NCI-H345 (cell line): ENCODE data around the gene DICER1.

Source experiments
- DNase-seq: peaks from one replicate; lab custom pipeline; 2025; lab: John Stamatoyannopoulos, UW

DICER1 gene

GRCh38 chr14:95058491-95058890 lies 98.8 kb downstream of the DICER1 start:
- DNase-seq = no peak

GRCh38 chr14:95057851-95058250 lies 99.5 kb downstream of the DICER1 start:
- no peak for DNase-seq

- no peak for DNase-seq
Measured at GRCh38 chr14:95057147-95057546, 100.2 kb downstream of the DICER1 start.

DNA sequence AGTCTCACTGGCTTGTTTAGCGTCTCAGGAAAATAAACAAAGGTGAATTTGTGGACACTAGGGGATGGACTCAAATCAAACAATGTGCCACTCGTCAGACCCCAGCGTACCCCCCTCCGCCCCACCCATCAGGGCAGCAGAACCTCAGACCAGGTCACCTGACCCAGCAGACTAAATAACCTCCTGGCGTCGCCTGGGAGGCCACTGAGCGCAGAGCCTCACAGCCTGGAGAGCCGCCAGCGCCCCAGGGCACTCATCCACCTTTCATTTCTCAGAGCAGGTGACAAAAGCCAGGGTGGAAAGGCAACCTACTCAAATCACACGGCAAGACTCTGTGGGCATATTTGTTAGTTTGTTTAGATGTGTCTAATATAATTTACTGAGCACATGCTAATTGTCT lies 100.9 kb downstream of the DICER1 start:
- DNase-seq = peak; percentile 92

GRCh38 chr14:95055318-95055717 lies 102.0 kb downstream of the DICER1 start:
- DNase-seq = no peak

- no peak for DNase-seq
Measured at GRCh38 chr14:95054346-95055280, 102.7 kb downstream of the DICER1 start.

DNA sequence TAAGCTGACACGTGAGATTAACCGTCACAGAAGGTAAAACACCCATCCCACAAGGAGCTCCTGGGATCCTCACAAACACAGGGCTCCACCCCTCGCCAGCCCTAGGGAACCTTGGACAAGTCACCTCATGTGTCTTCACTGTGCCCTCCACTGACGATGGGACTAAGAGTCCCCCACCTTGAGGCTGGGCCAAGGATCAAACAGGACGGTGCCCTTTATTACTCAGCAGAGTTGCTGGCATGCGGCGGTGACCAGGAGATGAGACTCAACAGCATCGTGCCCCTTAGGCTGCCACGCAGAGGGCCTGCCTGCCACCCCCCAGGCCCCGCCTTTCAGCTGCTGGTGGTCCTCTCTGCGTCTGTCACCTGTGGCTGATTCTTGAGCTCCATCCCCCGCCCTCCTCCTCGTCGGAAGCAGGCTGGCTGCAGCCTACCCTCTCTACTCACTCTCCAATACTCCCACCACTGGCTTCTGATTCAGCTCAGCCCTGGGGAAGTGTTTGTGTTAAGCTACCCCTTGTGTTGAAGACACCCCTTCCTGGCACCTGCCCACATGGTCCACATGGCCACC lies 105.2 kb downstream of the DICER1 start:
- DNase-seq = no peak

DNA sequence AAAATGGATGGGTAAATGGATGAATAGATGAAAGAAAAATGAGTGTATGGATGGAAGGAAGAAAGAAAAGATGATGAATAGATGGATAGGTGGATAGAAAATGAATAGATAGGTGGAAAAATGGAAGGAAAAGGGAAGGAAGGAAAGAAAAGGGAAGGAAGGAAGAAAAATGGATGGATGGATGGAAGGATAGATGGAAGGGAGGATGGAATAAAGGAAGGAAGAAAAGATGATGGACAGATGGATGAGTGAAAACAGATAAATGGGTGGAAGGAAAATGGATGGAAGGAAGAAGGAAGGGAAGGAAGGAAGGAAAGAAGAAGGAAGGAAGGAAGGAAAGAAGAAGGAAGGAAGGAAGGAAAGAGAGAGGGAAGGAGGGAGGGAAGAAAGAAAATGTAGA lies 107.4 kb downstream of the DICER1 start:
- DNase-seq = no peak

- DNase-seq = no peak
Measured at GRCh38 chr14:95048771-95049312, 108.5 kb downstream of the DICER1 start.

- no peak for DNase-seq
Measured at GRCh38 chr14:95047754-95048153, 109.6 kb downstream of the DICER1 start.

DNA sequence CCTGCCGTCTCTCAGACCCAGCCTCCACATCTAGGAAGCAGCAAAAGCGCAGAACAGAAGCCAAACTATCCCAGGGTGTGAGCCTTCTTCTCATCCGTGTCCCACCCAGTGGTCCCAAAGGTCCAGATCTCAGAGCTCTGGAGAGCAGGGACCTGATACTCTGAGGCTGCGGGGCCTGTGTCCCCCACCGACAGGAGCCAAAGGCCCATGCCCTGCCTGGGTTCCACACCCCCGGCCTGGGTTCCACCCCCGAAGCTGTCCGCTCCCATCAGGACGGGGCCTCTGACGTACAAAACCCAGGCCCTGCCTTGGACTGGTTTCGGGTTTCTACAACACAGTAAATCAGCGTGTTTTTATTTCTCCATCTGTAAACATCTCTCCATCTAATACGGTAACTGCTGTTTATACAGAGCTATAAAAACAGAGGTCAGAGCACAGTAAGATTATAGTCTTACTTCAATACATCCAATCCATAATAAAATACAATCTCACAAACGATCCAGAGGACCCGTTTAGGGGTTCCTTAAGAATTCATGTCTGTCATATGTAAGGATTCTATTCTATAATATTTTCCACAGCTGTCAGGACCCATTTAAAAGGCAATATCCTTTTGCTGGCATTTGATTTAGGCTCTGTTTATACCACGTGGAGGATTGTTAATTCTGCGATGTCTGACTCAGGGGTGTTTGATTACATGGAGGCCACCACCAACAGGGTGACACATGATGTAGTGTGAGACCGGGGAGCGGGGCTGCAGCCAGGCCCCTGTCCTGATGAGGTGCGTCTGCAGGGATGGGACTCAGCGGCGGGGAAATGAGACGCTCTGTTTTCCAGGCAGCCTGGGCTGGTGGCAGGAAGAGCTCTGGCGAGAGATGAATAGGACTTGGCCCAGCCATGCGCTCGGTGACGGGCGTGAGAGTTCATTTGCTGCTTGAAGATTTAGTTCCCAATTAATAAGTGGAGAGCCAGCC lies 110.3 kb downstream of the DICER1 start:
- no peak for DNase-seq

DNA sequence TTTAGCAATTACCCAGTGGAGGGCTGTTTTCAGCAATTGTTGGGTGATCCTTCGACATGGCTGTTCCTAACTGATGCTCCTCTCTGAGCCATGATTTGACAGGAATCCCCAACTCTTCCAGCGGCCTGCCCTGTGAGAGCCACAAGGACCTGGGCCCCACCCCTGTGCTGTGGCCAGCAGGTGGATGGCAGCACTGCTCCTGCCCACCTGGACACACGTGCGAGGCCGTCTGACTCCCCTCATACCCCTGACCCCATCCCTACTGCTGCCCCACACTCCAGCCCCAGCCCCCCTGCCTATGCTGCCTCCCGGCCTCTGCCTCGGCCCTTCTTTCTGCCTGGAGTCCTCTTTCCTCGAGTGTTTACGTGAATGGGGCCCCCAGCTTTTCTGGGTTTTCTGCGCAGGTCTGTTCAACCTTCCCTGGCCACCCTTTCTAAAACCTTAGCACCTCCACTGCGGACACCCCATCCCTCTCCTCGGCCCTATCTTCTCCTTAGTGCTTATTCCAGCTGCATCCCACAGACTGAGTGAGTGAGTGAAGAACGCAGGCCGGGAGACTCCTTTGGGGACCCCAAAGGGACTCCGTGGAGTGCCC lies 111.4 kb downstream of the DICER1 start:
- DNase-seq = no peak

DNA sequence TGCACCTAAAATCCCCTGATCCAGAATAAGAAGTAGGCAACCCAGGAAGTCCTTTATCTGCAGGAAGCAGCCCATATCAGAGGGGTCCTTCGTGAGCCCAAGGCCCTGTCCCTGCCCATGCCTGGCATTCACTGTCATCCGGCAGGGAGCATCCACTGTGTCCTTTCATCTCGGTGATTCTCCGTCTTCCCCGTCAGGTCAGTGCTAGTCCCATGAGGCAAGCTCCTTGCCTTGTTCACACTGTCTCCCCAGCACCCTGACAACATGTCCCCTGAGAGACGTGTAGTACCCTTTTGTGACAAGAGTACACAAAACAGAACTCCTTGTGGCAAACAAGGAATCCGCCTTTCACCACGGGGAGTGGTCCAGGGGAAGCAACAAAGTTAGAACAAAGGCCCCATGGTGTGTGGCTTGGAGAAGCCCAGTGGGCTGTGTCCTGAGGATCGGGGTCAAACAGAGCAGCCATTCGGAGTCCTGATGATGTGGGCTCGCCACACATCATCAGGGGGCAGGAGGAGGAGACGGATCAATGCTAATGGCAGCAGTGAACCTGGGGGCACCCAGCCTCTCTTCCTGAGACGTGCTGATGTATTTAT lies 112.1 kb downstream of the DICER1 start:
- no peak for DNase-seq

DNA sequence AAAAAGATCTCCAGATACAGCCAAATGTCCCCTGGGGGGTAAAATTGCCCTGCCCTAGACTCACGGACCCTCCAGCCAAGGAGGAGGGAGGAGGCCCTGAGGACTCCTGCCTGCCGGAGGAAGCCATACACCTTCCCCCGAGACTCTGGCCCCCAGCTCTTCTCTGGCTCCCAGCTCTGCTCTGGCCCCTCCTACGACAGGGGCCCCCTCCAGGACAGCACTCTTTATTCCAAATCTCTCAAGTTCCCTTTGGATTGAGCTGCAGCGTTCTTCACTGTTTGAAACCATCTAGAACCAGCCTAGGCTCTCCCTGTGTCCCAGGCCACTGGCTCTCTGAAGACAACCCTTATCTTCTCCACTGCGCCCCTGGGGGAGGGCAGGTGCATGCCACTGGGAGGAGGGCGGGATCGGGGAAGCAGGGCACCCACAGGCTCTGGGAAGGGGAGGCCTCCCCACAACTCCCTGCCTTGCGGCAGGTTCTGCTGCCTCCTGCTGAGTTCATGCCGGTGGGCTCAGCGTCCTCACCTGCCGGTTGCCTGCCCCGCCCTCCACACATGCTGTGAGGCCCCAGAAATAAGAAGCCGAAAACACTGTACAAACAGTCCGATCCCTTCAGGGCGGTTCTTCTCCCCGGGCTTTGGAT lies 112.7 kb downstream of the DICER1 start:
- peak; percentile 75 for DNase-seq

DNA sequence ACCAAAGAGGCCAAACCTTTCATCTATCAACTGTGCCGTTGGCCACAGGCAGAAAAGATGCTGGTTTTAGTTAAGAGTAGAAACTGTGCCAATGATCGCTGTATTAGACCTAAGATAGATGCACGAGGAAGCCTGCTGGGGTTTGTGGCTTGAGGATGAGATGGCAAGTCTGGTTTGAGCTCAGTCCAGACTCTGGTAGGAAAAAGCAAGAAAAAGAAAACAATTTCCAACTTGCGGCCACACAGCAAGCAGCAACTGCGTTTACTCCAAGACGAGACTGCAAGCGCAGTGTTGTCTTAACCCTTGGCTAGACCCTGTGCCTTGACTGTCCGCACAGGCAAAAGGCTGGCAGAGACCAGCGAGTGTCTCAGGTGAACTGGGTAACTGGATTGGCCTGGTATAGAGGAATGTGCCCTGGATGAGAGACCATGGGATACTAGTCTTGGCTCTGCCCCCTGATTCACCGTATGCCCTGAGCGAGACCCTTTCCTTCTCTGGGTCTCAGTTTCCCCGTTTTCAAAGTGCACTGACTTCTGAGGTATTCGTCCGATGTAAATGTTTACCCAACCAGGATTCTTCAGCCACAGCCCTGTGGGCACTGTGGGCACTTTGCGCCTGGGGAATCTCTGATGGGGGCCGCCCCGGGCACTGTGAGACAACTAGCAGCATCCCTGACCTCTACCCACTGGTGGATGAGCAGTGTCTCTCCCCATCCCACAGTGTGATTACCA lies 113.4 kb downstream of the DICER1 start:
- no peak for DNase-seq

GRCh38 chr14:95043314-95043713 lies 114.0 kb downstream of the DICER1 start:
- DNase-seq = no peak

DNA sequence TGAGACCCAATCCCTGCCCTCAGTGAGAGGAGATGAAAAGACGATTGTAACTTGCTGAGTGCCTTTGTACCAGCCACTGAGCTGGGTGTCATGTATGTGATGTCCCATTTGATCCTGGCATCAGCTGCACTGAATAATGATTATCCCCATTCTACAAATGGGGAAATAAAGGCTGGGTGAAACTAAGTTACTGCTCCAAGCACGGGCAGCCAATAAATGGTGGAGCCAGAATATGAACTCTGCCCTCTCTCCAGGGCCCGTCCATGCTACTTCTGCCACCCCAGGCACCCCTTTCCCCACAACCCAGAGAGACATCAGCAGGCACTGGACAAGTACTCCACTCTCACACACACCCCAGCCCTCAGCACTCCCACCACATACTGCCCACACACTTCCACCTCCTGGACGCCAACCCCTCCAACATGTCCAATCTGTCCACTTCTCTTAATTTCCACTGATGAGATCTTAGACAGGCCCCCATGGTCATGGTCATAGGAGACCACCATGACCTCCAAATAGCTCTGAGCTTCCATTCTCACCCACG lies 115.8 kb downstream of the DICER1 start:
- DNase-seq = no peak

- no peak for DNase-seq
Measured at GRCh38 chr14:95040708-95041476, 116.4 kb downstream of the DICER1 start.

DNA sequence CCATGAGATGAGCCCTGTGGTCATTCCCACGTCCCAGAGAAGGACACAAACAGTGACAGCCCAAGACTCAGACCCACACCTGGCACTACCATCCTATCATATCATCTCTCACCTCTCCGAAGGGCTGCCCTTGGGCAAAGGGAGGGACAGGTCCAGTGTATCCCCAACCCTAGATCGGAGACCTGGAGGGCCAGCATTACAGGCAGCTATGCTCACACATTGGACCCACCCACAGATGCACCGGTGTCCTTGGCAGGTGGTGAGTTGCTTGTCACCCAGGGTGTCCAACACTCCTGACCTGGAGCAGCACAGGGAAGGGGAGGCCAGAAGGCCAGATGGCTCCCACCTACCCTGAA lies 117.4 kb downstream of the DICER1 start:
- DNase-seq = no peak
